Effector CD8-positive, alpha-beta T cell (primary cell): ENCODE data around the gene GBA3.

Experiments used
- DNase-seq: peaks from one replicate; lab custom pipeline; 2025; lab: John Stamatoyannopoulos, UW

GBA3 gene

DNA sequence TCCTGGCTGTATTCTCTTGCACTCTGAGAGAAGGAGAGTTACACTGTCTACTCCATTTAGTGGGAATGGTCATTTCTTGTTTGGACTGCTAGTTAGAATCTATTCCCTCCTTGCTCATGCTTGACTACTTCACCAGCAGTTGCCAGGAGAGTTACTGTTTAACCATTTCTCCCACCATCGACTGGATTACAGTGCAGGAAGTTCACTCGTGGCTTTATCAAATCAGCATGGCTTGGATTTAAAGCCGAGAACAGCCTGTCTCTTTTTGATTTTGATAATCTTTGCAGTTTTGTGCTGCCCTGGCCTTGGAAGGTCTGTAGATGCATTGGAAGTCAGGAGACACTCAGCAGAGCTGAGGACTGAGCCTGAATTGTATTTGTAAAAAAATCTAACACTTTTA is 3.2 kb downstream of the GBA3 start:
- no peak for DNase-seq

DNA sequence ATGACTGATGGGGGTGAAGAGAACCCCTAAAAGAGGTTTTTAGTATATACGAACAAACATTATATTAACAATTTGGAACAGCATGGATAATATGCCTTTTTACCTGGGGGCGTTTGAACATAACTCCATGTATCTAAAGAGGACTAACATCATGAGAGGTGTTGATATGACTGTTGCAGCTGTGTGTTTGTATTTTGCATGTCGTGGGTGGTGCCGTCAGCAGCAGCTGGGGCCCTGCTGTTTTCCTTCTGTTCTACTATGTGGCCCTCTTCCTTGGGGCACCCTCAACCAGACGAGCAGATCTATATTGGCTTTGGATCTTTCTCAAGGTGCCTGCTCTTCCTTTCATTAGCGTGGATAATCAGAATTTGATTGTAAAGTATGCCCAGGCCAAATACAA is 11.2 kb downstream of the GBA3 start:
- no peak for DNase-seq

GRCh38 chr4:22707390-22707789 is 14.7 kb downstream of the GBA3 start:
- no peak for DNase-seq

DNA sequence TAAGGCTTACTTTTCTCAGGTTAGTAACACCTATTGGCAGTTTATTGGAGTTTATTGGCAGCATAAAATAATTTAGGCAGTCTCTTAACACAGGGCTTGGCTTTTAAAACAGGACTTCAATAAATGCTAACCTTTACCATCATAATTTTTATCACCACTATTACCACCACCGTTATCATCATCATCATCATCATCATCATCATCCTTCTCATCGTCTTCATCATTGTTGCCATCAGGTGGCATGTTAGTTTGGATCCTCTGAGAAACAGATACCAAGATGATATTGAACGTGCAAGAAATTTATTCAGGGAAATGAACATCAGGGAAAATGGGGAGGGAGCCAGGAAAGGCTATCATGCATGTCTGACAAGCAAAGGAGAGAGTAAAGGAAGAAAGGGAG is 16.2 kb downstream of the GBA3 start:
- DNase-seq: no peak

DNA sequence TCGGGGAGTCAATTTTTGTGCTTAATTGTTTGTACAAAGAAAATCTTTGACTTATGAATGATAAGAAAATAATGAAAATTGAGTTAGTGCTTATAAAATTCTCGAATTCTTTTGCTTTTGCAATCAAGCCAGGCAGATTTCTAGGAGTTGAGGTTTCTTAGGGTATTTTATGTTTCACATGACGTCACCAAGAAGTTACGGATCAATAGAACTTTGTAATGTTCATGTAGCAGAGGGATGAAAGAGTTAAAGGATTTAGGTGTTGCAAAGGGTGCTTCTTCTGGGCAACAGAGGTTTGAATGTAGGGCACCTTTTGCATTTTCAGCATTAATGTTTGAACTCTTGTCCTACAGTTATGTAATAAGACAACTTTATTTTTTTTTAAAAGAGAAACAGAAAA is 19.4 kb downstream of the GBA3 start:
- DNase-seq: no peak

GRCh38 chr4:22712529-22712928 is 19.8 kb downstream of the GBA3 start:
- no peak for DNase-seq

DNA sequence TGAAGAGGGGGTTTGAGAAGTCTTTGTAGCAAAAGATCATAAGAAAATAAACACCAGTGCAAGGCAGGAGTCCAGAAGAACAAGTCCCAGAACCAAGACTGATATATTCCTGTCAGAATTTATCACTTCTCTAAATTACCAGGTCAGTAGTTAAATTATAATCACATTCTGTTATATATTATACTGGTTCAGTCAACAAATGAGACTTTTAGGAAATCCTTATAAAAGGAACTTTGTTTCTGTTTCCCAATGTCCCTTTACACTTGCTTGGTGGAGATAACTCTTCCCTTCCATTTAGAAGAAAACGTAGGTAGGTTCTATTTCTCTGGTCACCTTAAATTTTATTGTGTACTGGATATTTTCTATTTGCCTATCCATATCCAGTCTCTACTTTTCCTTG is 21.1 kb downstream of the GBA3 start:
- no peak for DNase-seq

DNA sequence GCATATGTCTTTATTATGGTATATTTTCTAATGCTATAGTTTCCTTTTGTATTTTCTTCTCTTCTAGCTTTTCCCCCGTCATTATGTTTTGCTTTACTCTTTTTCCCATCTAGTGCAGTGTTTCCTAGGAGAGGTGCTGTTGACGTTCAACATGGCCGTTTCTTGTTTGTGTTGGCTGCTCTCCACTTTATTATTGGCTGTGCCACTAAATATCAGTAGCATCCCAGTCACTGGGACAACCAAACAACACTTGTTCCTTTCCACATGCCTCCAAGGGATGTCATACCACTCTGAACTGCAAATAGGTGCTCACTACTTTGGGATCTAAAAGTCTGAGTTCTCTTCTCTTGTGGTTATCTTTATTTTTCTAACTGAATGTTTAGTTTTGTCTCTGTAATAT is 26.5 kb downstream of the GBA3 start:
- no peak for DNase-seq

DNA sequence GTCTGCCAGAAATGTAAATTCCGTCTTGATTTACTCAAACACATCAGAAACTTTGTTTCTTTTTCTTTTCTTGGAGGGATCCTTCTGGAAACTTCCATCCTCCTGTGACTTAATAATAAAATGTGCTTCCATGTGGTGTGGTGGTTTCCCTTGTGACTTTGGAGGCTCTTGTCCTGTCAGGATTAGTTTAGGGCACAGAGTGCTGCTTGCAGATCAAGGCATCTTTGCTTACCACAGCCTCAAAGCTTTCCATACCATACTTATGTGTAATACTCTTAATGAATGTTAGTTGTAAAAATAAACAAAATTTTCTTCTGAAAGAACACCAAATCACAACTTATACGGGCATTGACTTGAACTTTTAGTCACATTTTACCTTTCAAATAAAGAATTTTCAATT is 27.4 kb downstream of the GBA3 start:
- no peak for DNase-seq

GRCh38 chr4:22721204-22721603 is 28.5 kb downstream of the GBA3 start:
- no peak for DNase-seq

GRCh38 chr4:22730021-22730420 is 37.3 kb downstream of the GBA3 start:
- no peak for DNase-seq

DNA sequence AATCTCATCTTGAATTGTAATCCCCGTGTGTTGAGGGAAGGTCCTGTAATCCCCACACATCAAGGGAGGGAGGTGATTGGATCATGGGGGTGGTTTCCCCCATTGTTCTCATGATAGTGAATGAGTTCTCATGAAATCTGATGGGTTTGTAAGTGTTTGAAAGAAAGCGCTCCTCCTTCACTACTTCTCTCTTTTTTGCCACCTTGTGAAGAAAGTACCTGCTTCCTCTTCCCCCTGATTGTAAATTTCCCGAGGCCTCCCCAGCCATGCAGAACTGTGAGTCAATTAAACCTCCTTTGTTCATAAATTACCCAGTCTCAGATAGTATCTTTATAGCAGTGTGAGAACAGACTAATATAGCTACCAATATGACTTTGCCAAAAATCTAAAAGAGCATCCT is 41.1 kb downstream of the GBA3 start:
- DNase-seq: no peak

DNA sequence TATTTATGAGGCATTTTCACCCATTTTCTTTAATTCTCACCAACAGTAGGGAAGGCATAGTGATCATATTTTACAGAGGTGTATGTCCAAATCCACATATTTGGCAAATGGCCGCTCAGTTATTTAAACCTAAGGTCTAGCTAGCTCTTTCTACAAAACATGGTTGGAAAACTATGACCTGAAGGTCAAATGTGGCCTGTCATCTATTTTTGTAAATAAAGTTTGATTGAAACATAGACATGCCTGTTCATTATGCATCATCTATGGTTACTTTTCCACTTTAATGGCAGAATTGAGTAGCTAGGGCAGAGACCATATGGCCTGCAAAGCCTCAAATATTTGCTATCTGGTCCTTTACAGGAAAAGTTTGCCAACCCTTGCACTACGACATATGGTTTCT is 44.2 kb downstream of the GBA3 start:
- no peak for DNase-seq

DNA sequence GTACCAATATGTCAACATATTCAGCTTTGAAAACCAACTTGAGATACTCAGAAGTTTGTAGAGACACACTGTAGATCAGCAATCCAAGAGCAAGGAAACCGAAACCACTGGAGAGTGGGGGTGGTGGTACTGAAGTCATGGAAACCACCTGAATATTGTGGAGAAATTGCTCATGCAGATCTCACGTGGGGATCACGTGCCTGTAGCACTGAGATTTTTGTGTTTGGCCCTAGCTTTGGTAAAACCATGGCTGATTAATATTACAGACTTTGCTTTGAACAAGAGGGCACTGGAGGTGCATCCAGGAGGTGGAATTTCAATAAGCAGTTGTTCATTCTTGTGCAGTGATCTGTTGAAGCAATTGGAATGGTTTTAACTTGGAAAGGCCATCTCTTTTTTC is 47.2 kb downstream of the GBA3 start:
- no peak for DNase-seq

DNA sequence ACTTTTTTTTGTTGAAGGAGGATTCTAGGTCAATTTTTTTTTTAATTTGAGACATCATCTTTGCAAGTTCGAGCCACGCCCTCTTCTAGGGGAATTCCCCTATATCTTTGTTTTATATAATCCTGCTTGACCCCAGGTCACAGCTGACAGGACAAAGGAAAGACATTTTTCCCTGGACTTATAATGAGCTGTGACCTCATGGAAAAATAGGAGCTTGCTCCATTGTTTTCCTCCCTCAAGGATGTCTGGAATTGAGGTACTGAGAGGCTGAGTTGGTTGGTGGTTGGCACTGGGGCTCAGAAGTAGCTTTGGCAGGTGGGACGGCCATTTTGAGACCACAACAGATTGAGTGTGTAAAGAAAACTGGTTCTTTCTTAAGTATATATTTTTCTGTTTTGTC is 49.0 kb downstream of the GBA3 start:
- DNase-seq: no peak

- DNase-seq: no peak
Observed at GRCh38 chr4:22743290-22743689, 50.6 kb downstream of the GBA3 start.

- no peak for DNase-seq
Observed at GRCh38 chr4:22744478-22745062, 51.8 kb downstream of the GBA3 start.

DNA sequence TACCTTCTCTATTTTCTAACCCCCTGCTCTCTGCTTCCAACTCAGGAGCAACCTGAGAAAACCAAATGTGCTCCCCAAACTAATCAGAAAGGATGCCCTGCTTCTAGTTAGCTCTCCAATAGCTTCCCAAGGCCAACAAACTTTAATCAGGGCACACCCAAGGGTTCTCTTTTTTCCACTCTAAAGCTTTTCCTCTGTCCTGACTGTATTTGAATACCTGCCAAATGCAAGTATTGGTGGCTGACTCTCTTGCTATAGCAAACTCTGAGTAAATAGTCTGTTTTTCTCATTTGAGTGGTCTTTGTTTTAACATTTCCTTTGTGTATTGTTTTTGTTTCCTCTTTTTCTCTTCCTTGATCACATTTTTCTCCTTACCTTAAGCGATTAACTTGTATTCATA is 52.5 kb downstream of the GBA3 start:
- no peak for DNase-seq

- no peak for DNase-seq
Observed at GRCh38 chr4:22754116-22754515, 61.4 kb downstream of the GBA3 start.

DNA sequence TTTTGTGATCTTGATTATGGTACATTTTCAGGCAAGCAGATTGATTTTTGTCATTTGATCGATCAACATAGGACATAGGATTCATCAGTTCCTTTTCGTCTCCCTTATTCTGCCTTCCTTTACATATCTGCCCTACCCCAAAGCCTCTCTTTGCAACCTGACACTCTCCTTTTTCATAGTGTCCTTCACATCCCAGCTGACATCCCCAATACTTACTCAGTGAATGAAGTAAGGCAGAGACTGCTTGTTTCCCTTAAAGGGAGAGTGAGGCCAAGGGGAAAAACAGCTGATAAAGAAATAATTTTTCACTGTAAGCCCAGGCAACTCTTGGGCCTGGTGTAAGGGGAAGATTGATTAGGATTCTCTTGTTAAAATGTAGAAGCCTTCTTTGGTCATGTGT is 69.8 kb downstream of the GBA3 start:
- no peak for DNase-seq

GRCh38 chr4:22764183-22764582 is 71.4 kb downstream of the GBA3 start:
- no peak for DNase-seq

GRCh38 chr4:22766068-22766467 is 73.3 kb downstream of the GBA3 start:
- no peak for DNase-seq

DNA sequence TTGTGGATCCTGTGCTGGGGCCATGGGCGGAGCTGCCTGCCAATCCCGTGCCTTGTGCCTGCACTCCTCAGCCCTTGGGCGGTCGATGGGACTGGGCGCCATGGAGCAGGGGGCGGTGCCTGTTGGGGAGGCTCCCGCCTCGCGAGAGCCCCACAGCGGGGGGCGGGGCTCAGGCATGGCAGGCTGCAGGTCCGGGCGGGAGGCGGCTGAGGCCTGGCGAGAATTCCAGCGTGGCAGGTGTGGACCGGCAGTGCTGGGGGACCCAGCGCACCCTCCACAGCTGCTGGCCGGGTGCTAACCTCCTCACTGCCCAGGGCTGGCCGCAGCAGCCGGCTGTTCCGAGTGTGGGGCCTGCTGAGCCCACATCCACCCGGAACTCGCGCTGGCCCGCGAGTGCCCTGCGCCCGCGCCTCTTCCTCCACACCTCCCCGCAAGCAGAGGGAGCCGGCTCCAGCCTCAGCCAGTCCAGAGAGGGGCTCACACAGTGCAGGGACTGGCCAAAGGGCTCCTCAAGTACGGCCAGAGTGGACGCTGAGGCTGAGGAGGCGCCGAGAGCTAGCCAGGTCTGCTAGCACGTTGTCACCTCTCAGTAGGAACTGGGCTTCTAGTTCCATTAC is 85.9 kb downstream of the GBA3 start:
- no peak for DNase-seq

DNA sequence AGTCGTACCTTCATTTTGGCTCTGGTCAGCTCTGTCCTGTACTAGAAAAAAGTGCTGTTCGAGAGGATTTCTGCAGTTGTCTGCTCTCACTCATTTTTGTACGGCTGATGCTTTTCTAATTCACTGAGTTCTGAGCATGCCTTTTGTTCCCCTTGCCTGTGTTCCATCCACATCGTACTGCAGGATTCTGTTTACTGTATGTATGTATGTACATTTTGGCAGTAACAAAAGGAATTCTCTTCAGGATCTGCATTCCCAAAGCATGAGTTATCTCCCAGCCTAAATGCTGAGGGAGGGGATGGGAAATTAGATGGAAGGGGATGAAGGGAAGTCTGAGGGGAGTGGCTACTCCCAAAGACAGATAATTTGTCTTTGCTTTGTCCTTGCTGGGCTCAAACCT is 87.6 kb downstream of the GBA3 start:
- DNase-seq: no peak
